Transverse colon (tissue), 4 donors: ENCODE measurements around the gene TP53AIP1.

Experiments
- EP300 ChIP-seq: sonication (generic); formaldehyde crosslinking; IDR thresholded peaks from one replicate; pipeline ENCODE4 v1.6.1; 2017; ENCODE audit warnings: antibody characterized with exemption, low read depth
- POLR2A ChIP-seq: fragments of 450-650 bp; IDR thresholded peaks from one replicate; pipeline ENCODE4 v1.6.1; 2016; ENCODE audit warnings: antibody characterized with exemption, mild to moderate bottlenecking, moderate library complexity
- POLR2AphosphoS5 ChIP-seq, 3 donors: sonication (generic); formaldehyde crosslinking; IDR thresholded peaks; one replicate each; pipeline ENCODE4 v1.6.1; 2016; ENCODE audit warnings: antibody characterized with exemption in 3 of 3
- TF ChIP-seq, protein P1 (sequence below), 5 experiments: fragments of 200-600 bp in 3 of 5; fragments of 450-650 bp in 2 of 5; sonication (generic) in 3 of 5; IDR thresholded peaks; 1 replicate in 2 of 5; 2 replicates in 3 of 5; pipeline ENCODE4 v1.5.1; 2016 to 2017; ENCODE audit warnings: antibody characterized with exemption in 5 of 5, inconsistent platforms in 3 of 5, mild to moderate bottlenecking in 2 of 5, moderate library complexity in 1 of 5

DNA sequence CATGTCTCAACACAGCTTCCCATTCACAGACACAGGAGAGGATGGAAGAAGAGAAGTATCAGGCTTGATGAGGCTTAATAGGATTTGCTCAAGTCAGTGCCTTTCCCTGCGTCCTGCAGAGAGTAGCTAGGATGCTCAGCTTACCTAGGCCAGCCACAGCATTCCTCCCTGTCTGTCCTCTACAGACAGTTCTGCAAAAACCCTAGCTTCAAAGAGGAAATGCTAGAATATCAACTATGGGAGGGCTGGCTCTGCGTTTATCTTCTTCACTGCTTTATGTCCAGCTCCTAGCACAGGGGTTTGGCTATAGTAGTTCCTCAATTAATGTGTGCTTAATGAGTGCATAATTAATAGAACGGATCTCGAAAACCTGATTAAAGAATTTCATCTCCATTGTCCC lies 35.1 kb downstream of the TP53AIP1 start:
- TF ChIP-seq, protein P1, sequence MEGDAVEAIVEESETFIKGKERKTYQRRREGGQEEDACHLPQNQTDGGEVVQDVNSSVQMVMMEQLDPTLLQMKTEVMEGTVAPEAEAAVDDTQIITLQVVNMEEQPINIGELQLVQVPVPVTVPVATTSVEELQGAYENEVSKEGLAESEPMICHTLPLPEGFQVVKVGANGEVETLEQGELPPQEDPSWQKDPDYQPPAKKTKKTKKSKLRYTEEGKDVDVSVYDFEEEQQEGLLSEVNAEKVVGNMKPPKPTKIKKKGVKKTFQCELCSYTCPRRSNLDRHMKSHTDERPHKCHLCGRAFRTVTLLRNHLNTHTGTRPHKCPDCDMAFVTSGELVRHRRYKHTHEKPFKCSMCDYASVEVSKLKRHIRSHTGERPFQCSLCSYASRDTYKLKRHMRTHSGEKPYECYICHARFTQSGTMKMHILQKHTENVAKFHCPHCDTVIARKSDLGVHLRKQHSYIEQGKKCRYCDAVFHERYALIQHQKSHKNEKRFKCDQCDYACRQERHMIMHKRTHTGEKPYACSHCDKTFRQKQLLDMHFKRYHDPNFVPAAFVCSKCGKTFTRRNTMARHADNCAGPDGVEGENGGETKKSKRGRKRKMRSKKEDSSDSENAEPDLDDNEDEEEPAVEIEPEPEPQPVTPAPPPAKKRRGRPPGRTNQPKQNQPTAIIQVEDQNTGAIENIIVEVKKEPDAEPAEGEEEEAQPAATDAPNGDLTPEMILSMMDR (IDR thresholded peaks at IDR 0.05), result no peak
- no peak for TF ChIP-seq POLR2AphosphoS5 (IDR thresholded peaks at IDR 0.05)
- no peak for TF ChIP-seq EP300
- no peak for TF ChIP-seq POLR2A
